ENCODE data around the gene SCIMP.
"Not testable (repeated sequence)": the region's sequence is repeated elsewhere in the genome, so short reads cannot be mapped to it uniquely, and the experiment has no call there.

Gene SCIMP

GRCh38 chr17:5234645-5235576, at the start of gene SCIMP:
Gene SCIMP (minus strand): TSS chr17:5234860. CDS start chr17:5234755, 105 bp downstream.
- no peak for DNase-seq

GRCh38 chr17:5283571-5284315, 49.1 kb upstream of the SCIMP start:
- no peak for DNase-seq

GRCh38 chr17:5282642-5283217, 48.1 kb upstream of the SCIMP start:
- DNase-seq, result peak; percentile 49 to 54

DNA sequence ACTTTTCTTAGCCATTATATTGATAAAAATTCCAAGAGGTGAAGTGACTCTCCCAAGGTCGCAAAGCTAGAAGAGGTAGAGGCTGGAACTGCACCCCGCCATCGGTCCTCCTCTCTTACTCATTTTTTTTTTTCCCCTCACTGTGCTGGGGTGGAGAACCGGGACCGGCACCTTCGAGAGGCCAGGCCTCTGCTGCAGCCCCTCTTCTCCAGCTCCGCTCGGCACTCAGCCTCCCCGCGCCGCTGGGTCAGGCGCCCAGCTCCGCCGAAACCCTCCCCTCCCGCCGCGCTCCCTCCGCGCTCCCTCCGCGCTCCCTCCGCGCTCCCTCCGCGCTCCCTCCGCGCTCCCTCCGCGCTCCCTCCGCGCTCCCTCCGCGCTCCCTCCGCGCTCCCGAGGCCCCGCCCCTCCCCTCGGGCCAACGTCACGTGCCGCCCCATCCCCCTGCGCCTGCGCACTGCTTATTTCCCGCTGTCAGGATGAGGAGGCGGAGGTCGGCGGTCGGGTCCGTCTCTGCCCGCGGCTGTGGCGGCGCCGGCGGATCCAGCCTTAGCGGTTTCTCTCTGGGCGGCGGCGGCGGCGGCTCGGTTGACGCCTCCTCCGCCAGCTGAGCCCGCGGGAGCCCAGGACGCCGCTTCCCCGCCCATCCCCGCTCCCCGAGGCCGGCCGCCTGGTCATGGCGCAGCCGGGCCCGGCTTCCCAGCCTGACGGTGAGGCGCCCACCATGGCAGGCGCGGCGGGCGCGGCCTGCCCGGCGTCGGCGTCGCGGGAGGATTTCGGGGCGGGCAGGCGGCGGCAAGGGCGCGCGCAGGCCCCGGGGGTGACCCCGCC, 47.4 kb upstream of the SCIMP start, which contains the start of gene RABEP1:
Gene RABEP1 (plus strand): TSS at position 471 of the 828 bp plus-strand sequence. CDS start 203 bp downstream, at position 674.
- peak; percentile 95 to 96 for DNase-seq

DNA sequence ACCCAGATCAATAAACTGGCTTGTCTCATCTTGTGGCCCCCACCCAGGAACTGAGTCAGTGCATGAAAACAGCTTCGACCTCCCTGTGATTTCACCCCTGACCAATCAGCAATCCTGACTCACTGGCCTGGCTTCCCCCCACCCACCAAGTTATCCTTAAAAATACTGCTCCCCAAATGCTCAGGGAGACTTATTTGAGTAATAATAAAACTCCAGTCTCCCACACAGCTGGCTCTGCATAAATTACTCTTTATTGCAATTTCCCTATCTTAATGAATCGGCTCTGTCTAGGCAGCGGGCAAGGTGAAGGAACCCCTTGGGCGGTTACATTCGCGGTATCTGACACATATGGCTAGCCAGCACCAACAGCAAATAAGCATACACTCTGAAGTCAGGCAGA, 37.7 kb upstream of the SCIMP start:
- DNase-seq, result peak; percentile 54 to 65

GRCh38 chr17:5269241-5269960, 34.7 kb upstream of the SCIMP start:
- DNase-seq, result no peak

- DNase-seq, result no peak
These were observed 30.2 kb upstream of the SCIMP start for GRCh38 chr17:5264893-5265292.

DNA sequence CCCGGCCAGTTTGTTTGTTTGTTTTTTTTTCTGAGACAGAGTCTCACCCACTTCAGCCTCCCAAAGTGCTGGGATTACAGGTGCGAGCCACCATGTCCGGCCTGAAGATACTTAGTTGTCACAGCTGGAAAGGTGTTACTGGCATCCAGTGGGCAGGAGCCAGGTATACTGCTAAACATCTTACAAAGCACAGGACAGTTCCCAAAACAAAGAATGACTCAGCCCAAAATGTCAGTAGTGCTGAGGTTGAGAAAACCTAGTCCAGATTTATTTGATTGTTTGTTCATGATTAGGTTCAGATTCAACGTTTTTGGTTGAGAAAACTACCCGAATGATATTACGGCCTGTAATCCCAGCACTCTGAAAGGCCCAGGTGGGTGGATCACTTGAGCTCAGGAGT, 28.8 kb upstream of the SCIMP start:
- no peak for DNase-seq

DNA sequence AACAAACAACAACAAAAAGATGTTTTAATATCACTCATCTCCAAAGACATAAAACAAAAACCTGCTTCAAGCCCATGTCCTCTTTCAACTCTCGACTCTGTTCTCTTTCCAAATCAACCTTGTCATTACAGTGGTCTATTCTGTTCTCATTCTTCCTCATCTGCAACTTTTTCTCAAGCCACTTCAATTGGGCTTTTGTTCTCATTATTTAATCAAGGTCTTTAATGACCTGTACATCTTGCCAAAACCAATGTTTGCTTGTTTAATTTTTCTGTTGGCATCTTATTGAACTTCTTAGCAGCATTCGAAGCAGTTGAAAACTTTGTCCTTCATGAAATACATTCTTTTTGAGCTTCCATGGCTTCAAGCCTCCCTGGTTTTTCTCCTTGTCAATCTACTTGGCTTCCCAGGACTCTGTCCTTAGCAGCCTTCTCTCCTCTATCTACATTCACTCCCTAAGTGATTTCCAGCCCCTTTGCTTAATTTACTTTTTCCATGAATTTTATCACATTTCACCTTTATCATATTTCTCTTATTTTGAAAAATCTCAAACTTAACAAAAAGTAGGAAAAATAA, 27.8 kb upstream of the SCIMP start:
- no peak for DNase-seq

GRCh38 chr17:5260542-5260941, 25.9 kb upstream of the SCIMP start:
- no peak for DNase-seq

GRCh38 chr17:5257124-5257523, 22.5 kb upstream of the SCIMP start:
- DNase-seq, result no peak

DNA sequence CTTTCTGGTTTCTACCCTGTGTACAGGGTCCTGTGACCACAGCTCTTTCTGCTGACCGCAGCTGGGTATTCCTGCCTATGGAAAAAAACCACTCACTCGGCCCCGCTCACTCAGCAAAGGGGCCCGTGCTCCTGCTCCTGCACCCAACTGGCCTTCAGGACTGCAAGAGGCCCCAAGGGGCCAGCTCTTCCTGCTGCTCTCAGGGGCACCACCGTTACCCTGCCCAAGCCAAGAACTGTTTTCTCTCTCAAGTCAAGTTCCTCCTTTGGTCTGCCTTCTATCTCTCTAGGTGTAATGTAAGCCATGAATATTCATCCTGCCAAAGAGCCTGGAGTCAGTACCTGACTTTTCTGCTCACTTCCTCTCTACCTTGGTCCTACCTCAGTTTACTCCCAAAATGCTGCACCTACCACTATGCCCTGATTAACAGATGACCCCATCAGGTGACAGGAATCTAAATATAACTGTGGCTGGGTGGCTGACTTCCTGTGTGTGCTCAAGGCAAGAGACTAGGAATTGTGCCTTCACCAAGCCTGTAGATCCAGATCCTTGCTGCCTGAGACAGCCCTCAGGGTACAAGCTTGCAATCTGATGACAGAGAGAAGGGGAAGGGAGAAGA, 20.4 kb upstream of the SCIMP start:
- no peak for DNase-seq

DNA sequence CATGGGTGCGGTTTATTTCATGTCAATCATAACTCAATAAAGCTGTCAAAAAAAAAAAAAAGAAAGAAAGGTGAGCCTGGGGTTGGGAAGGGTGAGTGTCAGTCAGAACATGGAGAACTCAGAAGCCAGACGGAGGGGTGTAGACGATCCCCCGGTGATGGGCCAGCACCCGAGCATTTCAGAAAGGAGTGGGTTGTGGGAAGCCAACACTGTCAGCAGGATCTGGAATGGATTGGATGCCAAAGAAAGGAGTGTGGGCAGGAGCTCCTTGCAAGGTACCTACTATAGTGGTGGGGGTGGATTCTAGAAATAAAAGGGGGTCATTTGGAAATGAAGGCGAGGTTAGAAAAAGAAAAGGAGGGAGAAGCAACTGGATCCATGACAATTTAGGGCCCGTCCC, 19.8 kb upstream of the SCIMP start:
- DNase-seq, result no peak

DNA sequence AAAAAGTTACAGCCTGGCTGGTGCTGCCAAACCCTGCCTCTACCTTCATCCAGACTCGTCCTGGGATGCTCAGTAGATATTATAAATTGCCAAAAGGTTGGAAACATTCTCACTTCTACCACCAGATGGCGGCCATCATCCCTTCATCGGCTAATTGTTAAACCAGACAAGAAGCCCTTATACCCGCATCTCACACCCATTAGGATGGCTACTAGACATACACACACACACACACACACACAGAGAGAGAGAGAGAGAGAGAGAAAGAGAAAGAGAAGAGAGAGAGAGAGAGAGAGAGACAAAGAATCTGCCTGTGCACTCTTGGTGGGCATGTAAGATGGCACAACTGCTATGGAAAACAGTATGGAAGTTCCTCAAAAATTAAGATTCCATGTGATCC, 15.0 kb upstream of the SCIMP start:
- DNase-seq, result peak; percentile 70 to 71

GRCh38 chr17:5248821-5249479, 14.3 kb upstream of the SCIMP start:
- DNase-seq, result no peak

DNA sequence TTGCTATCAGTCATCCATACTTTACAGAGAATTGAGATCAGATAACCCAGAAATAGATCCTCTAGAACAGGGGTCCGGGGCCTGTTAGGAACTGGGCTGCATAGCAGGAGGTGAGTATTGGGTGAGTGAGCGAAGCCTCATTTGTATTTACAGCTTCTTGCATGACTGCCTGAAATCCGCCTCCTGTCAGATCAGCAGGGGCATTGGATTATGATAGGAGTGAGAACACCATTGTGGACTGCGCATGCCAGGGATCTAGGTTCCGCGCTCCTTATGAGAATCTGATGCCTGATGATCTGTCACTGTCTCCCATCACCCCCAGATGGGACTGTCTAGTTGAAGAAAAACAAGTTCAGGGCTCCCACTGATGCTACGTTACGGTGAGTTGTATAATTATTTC, 13.0 kb upstream of the SCIMP start:
- no peak for DNase-seq

DNA sequence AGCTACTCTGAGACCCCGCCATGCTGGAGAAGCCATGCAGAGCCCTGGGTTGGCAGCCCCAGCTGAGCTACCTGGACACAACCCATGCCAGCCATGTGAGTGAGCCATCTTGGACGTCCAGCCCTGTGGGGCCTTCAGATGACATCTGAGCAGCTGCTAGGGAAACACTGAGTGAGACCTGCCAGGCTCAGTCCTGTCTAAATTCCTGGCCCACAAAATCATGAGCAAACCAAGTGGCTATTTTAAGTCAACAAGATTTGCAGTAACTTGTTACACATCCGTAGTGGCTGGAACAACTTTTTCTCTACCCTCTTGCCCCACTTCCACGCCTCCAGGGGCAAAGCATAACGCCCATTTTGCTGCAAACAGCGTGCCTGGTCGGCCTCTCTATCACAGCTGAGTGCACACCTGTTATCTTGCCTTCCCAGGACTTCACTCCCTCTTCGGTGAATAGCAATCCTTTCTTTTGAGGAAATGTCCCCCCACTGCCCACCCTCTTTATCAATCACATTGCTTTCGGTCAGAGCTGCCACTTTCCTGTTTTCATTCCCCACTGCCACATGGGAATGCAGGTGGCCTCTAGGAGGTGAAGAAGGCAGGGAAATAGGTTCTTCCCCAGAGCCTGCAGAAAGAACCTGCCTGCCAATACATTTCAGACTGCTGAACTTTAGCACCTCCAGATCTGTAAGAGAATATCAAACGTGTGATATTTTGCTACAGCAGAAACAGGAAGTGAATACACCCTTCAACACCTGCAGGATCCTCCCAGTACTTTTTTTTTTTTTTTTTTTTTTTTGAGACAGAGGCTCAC, 7.4 kb upstream of the SCIMP start:
- DNase-seq, result peak in 1 of 2 experiments; percentile 30

- not testable (repeated sequence) for DNase-seq
These were observed 5.1 kb upstream of the SCIMP start for GRCh38 chr17:5239769-5240168.

DNA sequence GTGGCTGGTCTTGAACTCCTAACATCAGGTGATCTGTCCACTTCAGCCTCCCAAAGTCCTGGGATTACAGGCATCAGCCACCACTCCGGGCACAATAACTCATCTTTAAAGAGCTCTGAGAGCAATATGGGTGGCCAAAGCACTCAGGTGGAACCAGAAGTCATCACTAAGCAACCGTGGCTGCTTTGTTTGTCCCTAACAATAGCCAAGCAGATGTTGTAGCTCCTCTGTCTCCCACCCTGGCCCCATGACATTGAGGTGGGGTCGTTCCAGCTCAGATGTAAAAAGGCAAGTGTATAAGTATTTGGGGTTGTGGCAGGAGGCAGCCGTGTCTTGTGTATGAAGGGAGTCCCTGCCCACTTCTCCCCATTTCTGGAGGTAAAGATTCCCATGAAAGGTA, 3.7 kb upstream of the SCIMP start:
- DNase-seq, result no peak
